Thymus (tissue), 11 donors: ENCODE data around the gene DCAF5. TPM values are rescaled to one million over a fixed set of nuclear protein-coding genes. Genes with fewer than 3 reads are reported as not detected.

Experiments used
- DNase-seq, 9 donors: peaks; one replicate each; pipeline ENCODE4 v3.0.0-alpha.2; 2013; ENCODE audit warnings: low spot score in 9 of 9, low read depth in 6 of 9, missing footprints in 1 of 9
- H3K27ac ChIP-seq, 2 donors: one replicate each; pipeline ENCODE4 v1.5.1; 2013; ENCODE audit warnings: control low read depth in 1 of 2, low read depth in 1 of 2, low read length in 1 of 2, mild to moderate bottlenecking in 1 of 2, moderate library complexity in 1 of 2
- H3K27me3 ChIP-seq, 2 donors: one replicate each; pipeline ENCODE4 v1.5.1; 2013; ENCODE audit warnings: low read length in 1 of 2; ENCODE audit not compliant: control insufficient read depth in 2 of 2, insufficient read depth in 1 of 2
- H3K36me3 ChIP-seq, 2 donors: one replicate each; pipeline ENCODE4 v1.5.1; 2013; ENCODE audit warnings: low read length in 1 of 2, mild to moderate bottlenecking in 1 of 2, moderate library complexity in 1 of 2; ENCODE audit not compliant: control insufficient read depth in 2 of 2, insufficient read depth in 2 of 2
- H3K4me1 ChIP-seq, 2 donors: one replicate each; pipeline ENCODE4 v1.5.1; 2013; ENCODE audit warnings: low read length in 2 of 2; ENCODE audit not compliant: control insufficient read depth in 2 of 2, insufficient read depth in 2 of 2
- H3K4me3 ChIP-seq, 2 donors: one replicate each; pipeline ENCODE4 v1.5.1; 2013; ENCODE audit warnings: low read length in 2 of 2, control low read depth in 1 of 2, mild to moderate bottlenecking in 1 of 2
- H3K9me3 ChIP-seq, 2 donors: one replicate each; pipeline ENCODE4 v1.5.1; 2013; ENCODE audit warnings: low read length in 1 of 2, mild to moderate bottlenecking in 1 of 2; ENCODE audit not compliant: control insufficient read depth in 2 of 2, insufficient read depth in 1 of 2
- WGBS: extraction: QIAGEN DNeasy Blood & Tissue Kit; methylation state at CpG from one replicate; pipeline ENCODE4 v1.1.7; 2013; 5-methylcytosine and 5-hydroxymethylcytosine counted together
- polyA plus RNA-seq: library from polyadenylated mRNA; stranded (reverse); fragments of 200-250 nt; gene quantifications from one replicate; pipeline ENCODE4 v1.2.3, GENCODE V29; 2013
- total RNA-seq: library from RNA; stranded (reverse); fragments of 120-200 nt; gene quantifications from one replicate; pipeline ENCODE4 v1.2.4, GENCODE V29; 2013
- donor health status: healthy.

Gene DCAF5
- total and polyA plus RNA-seq, 2 donors = 13.5 to 26.6 TPM

DNA sequence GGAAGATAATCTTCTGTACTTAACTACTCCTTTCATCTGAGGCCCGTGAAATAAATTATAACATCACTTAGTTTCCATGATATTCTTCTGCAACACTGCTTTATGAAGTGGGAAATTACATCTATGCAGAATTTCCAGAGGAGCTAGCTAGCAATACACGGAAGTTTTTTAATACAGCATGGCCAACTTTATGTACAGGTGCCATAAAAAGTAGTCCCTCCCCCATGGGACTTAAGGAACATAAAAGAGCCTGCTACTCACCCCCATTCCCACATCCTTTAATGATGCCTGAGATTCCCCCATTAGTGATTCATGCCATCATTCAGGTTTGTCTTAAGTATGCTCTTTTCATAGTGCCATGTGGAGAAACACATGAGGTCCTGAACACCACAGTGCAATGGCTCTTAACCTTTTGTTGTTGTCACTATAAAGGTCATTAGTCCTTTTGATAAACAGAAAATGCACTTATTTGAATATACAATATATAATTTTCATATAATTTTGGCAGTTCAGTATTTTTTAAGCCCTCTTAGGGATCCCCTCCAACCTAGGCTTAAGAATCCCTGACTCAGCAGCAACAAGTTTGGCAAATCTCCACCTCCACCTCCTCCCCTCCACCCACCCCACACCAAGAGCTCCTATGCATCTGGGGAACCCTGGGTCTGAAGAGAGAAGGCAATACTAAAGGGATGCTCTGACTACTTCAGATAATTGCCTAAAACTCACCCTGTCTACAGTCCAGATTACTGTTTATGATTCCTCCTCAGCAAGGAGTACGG, 37.3 kb downstream of the DCAF5 start:
- Histone ChIP-seq H3K27ac (peak overlapping the region in 1 of 2 donors; percentile 77), H3K4me3 (no peak overlapping the region), H3K36me3 (peaks cover 21 to 55% of the 10 kb centered on the region in 2 donors), H3K9me3 (no peaks in the 10 kb centered on the region), H3K4me1 (peaks cover 13 to 21% of the 10 kb centered on the region in 2 donors), H3K27me3 (no peaks in the 10 kb centered on the region)
- DNase-seq = no peak
- WGBS = 97% methylated on average over 3 of the region's 3 CpGs

GRCh38 chr14:69114763-69115162, 38.2 kb downstream of the DCAF5 start:
- no peak for DNase-seq

GRCh38 chr14:69108358-69108757, 44.6 kb downstream of the DCAF5 start:
- Histone ChIP-seq H3K27ac (no peak overlapping the region), H3K27me3 (no peaks in the 10 kb centered on the region), H3K4me3 (no peak overlapping the region), H3K36me3 (peaks cover 13 to 31% of the 10 kb centered on the region in 2 donors), H3K4me1 (no peaks in the 10 kb centered on the region), H3K9me3 (no peaks in the 10 kb centered on the region)
- WGBS = 97% methylated on average over 3 of the region's 3 CpGs
- no peak for DNase-seq

More at GRCh38 chr14:69114763-69115162, 38.2 kb downstream of the DCAF5 start:
- WGBS = 98% methylated on average over 2 of the region's 2 CpGs
- H3K27me3 ChIP-seq = no peaks in the 10 kb centered on the region
- H3K9me3 ChIP-seq = no peaks in the 10 kb centered on the region
- no peak overlapping the region for H3K27ac ChIP-seq
- no peak overlapping the region for H3K4me3 ChIP-seq
- H3K36me3 ChIP-seq = peaks cover 23 to 54% of the 10 kb centered on the region in 2 donors
- H3K4me1 ChIP-seq = peaks cover 13 to 21% of the 10 kb centered on the region in 2 donors

GRCh38 chr14:69107407-69108003, 45.4 kb downstream of the DCAF5 start:
- 73% methylated on average over 3 of the region's 3 CpGs for WGBS
- peak in 6 of 9 donors; percentile 27 to 69 (median 42) for DNase-seq
- H3K4me1 ChIP-seq = no peaks in the 10 kb centered on the region
- H3K36me3 ChIP-seq = peaks cover 13 to 30% of the 10 kb centered on the region in 2 donors
- H3K4me3 ChIP-seq = no peak overlapping the region
- H3K9me3 ChIP-seq = no peaks in the 10 kb centered on the region
- no peaks in the 10 kb centered on the region for H3K27me3 ChIP-seq
- no peak overlapping the region for H3K27ac ChIP-seq

DNA sequence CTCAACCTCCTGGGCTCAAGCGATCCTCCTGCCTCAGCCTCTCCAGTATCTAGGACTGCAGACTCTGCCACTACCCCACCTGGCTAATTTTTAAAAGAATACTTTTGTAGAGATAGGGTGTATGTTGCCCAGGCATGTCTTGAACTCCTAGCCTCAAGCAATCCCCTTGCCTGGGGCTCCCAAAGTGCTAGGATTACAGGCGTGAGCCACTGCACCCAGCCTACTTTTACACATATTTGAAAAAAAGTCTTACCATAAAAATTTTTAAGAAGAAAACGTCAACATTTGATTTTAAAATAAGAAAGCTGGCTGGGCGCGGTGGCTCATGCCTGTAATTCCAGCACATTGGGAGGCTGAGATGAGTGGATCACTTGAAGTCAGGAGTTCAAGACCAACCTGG, 46.5 kb downstream of the DCAF5 start:
- Histone ChIP-seq H3K27ac (no peak overlapping the region), H3K4me1 (no peaks in the 10 kb centered on the region), H3K9me3 (no peaks in the 10 kb centered on the region), H3K36me3 (peaks cover 13 to 20% of the 10 kb centered on the region in 2 donors), H3K27me3 (no peaks in the 10 kb centered on the region), H3K4me3 (no peak overlapping the region)
- DNase-seq = no peak
- over 99% methylated on average over 5 of the region's 5 CpGs for WGBS

- Histone ChIP-seq H3K36me3 (peaks cover 10 to 11% of the 10 kb centered on the region in 2 donors), H3K27me3 (no peaks in the 10 kb centered on the region), H3K4me3 (no peak overlapping the region), H3K9me3 (no peaks in the 10 kb centered on the region), H3K4me1 (no peaks in the 10 kb centered on the region), H3K27ac (no peak overlapping the region)
- no peak for DNase-seq
- whole genome bisulfite sequencing = 97% methylated on average over 2 of the region's 2 CpGs
Observed at GRCh38 chr14:69105326-69105725, 47.6 kb downstream of the DCAF5 start.

DNA sequence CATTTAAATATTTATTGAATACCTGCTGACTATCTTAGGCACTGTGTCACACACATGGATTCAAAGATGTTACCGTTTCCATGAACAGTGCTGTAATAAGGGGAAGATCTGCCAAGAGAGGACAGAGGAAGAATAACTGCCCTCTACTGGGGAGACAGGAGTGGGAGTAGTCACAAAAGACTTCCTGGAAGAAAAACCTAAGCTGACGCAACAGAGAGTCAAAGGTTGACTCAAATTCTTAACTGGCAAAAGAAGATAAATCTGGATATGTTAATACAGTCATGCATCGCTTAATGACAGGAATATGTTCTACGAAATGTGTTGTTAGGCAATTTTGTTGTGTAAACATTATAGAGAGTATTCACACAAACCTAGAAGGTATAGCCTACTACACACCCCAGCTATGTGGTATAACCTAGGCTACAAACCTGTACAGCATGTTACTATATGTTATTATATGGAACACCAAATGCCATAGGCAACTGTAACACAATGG, 51.5 kb downstream of the DCAF5 start:
- no peak overlapping the region for H3K27ac ChIP-seq
- no peak overlapping the region for H3K4me3 ChIP-seq
- 82% methylated on average over 4 of the region's 4 CpGs for WGBS
- H3K4me1 ChIP-seq = no peaks in the 10 kb centered on the region
- H3K9me3 ChIP-seq = no peaks in the 10 kb centered on the region
- H3K36me3 ChIP-seq = peaks cover 7 to 12% of the 10 kb centered on the region in 2 donors
- peak in 1 of 9 donors; percentile 44 for DNase-seq
- no peaks in the 10 kb centered on the region for H3K27me3 ChIP-seq

DNA sequence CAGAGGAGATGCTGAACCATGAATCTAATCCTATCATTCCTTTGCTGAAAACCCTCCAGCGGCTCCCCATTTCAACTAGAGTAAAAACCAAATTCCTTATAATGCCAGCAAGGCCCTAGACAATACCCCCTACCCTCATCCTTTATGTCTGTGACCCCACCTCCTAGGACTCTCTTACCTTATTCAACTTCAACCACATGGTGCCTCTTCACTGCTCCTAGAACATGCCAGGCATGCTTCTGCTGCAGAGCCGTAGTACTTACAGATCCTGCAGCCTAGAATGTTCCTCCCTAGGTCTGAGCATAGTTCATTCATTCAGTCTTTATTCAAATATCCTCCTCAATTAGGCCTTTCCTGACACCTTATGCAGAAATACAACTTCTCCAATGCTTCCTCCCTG, 54.9 kb downstream of the DCAF5 start:
- H3K9me3 ChIP-seq = no peaks in the 10 kb centered on the region
- no peaks in the 10 kb centered on the region for H3K27me3 ChIP-seq
- peaks cover 8 to 10% of the 10 kb centered on the region in 2 donors for H3K36me3 ChIP-seq
- 98% methylated on average over 2 of the region's 2 CpGs for WGBS
- no peak for DNase-seq
- no peaks in the 10 kb centered on the region for H3K4me1 ChIP-seq
- H3K27ac ChIP-seq = no peak overlapping the region
- H3K4me3 ChIP-seq = no peak overlapping the region

DNA sequence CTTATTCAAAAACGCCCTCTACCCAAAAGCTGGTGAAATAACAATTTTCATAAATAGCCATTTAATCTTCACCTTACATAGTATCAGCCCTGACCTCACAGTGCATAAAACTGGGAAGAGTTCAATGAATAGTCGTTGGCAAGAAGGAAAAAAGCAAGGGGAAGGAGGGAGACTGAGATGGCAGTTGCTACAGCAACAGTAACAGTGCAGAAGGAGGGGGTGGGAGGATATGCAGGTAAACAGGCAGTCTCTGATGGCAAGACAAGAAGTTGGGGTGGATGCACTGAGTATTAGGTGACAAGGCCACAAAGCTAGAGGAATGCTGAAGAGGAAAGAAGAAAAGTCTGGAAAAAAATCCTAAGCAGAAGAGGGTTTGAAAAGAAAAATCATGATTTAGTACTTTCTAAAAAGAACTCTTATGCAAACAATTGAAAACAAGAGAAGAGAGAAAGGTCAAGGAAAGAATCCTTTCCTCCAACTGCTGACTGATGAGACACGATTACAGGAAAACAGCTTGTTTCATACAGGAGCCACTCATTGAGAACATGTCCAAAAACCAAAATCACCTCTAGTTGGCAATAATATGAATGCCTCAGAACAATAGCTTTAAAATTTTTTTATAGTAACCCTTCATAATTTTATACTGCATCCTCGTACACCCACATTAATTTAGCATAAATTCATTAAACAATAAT, 56.0 kb downstream of the DCAF5 start:
- H3K36me3 ChIP-seq = peaks cover 8 to 11% of the 10 kb centered on the region in 2 donors
- no peaks in the 10 kb centered on the region for H3K27me3 ChIP-seq
- no peak for DNase-seq
- no peaks in the 10 kb centered on the region for H3K4me1 ChIP-seq
- WGBS = 89% methylated on average over 4 of the region's 4 CpGs
- no peak overlapping the region for H3K4me3 ChIP-seq
- no peak overlapping the region for H3K27ac ChIP-seq
- no peaks in the 10 kb centered on the region for H3K9me3 ChIP-seq
